Activated CD4-positive, alpha-beta T cell treated with anti-CD3 and anti-CD28 coated beads, Interleukin-2, Interleukin-4, amounts not matched to agents 100 ng/mL and 50 ng/mL, durations not matched to agents 16 hours and 8 hours (primary cell): ENCODE measurements around the gene METRN.

ENCODE experiments used
- DNase-seq: peaks from one replicate; pipeline ENCODE4 v3.0.0-alpha.2; 2020; ENCODE audit warnings: low spot score

The METRN gene

GRCh38 chr16:760065-760464 is 45.1 kb downstream of the METRN start:
- no peak for DNase-seq

- no peak for DNase-seq
These were observed 45.8 kb downstream of the METRN start, which contains the start of gene MSLN for GRCh38 chr16:760545-761343. Gene MSLN (plus strand): TSS chr16:760734. CDS start chr16:762681, 1,947 bp downstream.

- no peak for DNase-seq
These were observed 47.0 kb downstream of the METRN start for GRCh38 chr16:761625-762513.

- no peak for DNase-seq
These were observed 47.8 kb downstream of the METRN start for GRCh38 chr16:762595-763268.

GRCh38 chr16:763369-764183 is 48.7 kb downstream of the METRN start:
- DNase-seq: no peak

- DNase-seq: no peak
These were observed 49.3 kb downstream of the METRN start for GRCh38 chr16:764184-764750.

GRCh38 chr16:764848-765487 is 50.0 kb downstream of the METRN start:
- DNase-seq: no peak

GRCh38 chr16:765488-765865 is 50.6 kb downstream of the METRN start:
- no peak for DNase-seq

GRCh38 chr16:766008-766819 is 51.3 kb downstream of the METRN start:
- DNase-seq: no peak

GRCh38 chr16:766820-767640 is 52.1 kb downstream of the METRN start:
- no peak for DNase-seq

- DNase-seq: no peak
These were observed 52.9 kb downstream of the METRN start for GRCh38 chr16:767743-768235.

GRCh38 chr16:768428-768827 is 53.5 kb downstream of the METRN start:
- no peak for DNase-seq
